ENCODE results near the gene MAN2A1.

Gene MAN2A1

DNA sequence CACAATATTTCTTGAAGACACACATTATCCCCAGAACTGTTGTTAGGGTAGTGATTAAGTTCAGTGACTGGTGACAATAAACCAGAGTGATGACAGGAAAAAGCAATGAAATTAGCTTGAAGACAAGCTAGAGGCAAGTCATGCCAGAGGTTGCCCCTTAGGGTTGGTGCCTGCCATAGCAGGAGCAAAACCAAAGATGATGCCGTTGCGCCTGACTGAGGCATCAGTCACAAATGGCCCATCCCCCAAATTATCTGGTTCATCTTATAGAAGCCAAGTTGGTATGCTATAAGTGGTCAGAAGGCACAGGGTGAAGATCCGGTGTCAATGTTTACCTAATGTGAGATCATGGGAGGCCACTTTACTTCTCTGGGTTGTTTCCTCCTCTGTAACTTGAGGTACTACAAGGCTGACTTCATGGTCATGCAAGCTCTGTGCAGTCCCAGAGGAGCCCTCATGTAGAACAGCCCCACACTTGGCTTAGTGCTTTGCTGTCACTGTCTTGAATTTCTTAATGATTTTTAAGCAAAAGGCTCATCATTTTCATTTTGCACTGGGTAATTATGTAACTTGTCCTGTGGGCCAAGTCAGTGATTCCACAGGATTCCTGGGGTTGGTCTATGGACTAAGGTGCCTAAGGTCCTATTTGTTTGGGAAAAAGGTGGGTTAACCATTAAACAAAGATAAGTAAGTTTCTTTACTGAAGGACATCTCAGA, 211.3 kb downstream of the MAN2A1 start:
- no peak for DNase-seq (ENCODE audit: low read depth)
- no peak overlapping the region for H3K4me3 ChIP-seq (ENCODE audit: low read depth, low read length)

DNA sequence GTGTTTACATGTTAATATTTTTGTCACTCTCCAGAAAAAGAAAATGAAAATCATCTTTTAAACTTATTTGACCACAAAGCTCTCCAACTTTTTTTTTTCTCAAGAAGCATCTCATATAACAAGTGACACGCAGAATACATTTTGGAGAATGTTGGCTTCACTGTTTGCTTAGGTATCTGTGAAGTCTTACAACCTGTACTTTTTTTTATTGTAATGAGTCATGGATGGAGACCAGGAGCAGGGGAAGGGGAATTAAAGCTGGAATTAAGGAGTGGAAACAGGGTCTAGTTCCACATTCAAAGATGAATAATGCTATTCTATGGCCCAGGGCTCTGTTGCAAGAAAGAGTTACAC, 211.9 kb downstream of the MAN2A1 start:
- no peak overlapping the region for H3K4me3 ChIP-seq (ENCODE audit: low read depth, low read length)
- no peak for DNase-seq (ENCODE audit: low read depth)
- TF ChIP-seq, protein P1, sequence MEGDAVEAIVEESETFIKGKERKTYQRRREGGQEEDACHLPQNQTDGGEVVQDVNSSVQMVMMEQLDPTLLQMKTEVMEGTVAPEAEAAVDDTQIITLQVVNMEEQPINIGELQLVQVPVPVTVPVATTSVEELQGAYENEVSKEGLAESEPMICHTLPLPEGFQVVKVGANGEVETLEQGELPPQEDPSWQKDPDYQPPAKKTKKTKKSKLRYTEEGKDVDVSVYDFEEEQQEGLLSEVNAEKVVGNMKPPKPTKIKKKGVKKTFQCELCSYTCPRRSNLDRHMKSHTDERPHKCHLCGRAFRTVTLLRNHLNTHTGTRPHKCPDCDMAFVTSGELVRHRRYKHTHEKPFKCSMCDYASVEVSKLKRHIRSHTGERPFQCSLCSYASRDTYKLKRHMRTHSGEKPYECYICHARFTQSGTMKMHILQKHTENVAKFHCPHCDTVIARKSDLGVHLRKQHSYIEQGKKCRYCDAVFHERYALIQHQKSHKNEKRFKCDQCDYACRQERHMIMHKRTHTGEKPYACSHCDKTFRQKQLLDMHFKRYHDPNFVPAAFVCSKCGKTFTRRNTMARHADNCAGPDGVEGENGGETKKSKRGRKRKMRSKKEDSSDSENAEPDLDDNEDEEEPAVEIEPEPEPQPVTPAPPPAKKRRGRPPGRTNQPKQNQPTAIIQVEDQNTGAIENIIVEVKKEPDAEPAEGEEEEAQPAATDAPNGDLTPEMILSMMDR (IDR thresholded peaks at IDR 0.05; ENCODE audit: low read depth, low read length, missing control alignments), result no peak

More for the DNA sequence above, 211.3 kb downstream of the MAN2A1 start:
- TF ChIP-seq, protein P1 (IDR thresholded peaks at IDR 0.05; ENCODE audit: low read depth, low read length, missing control alignments), result no peak

DNA sequence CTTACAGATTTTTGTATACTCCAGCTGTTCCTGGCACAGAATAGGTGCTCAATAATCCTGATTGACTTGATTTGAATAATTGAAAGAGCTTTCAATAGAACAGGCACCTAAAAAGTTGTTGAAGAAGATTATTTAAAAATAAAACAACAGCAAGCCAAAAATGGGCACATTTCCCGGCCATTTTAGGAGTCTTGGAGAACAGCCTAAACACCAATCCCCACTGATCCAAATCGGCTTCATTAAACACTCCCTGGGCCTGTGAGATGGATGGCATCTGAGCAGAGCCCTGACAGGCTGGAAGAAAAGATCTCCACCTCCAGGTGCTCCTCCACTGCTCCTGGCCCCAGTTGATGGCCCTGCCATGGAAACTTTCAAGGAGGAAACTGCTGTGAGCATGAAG, 213.3 kb downstream of the MAN2A1 start:
- no peak overlapping the region for H3K4me3 ChIP-seq (ENCODE audit: low read depth, low read length)
- DNase-seq (ENCODE audit: low read depth), result no peak
- TF ChIP-seq, protein P1 (IDR thresholded peaks at IDR 0.05; ENCODE audit: low read depth, low read length, missing control alignments), result no peak

DNA sequence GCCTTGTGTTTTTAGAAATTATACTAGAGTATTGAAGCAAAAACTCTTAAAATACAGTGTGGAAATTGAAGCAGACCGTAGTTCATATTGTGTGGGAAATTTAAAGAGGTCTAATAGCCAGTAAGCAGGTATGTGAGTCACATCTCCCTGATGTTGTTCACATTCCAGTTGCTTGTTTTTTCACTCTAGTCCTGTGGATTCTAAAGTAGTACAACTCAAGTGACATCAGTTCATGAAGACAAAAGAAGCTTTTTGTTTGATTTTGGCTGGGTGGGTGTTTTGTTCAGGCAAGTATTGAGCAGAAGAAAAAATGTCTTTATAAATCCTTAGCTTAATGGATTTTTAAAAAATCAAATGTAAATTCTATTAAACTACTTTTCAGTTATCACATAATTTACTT, 216.2 kb downstream of the MAN2A1 start:
- DNase-seq (ENCODE audit: low read depth), result no peak
- no peak overlapping the region for H3K4me3 ChIP-seq (ENCODE audit: low read depth, low read length)
- TF ChIP-seq, protein P1 (IDR thresholded peaks at IDR 0.05; ENCODE audit: low read depth, low read length, missing control alignments), result no peak

DNA sequence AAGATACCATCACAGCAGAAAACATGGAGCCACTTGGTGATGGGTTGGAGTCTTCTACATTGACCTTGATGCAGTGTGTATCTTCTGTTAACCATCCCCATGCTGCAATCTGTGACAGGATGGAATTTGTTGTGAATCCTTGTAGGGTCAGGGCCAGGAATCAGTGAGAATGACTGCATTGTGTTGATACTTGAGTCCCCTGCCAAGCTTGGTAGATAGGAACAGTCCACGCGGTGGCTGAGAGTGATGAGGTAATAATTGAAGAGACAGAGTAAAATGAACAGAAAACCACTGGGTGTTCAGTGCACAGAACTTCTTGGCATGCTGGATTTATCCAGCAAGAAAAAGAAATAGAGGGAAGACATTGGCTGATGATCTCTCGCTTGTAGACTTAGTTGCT, 217.5 kb downstream of the MAN2A1 start:
- no peak for DNase-seq (ENCODE audit: low read depth)
- TF ChIP-seq, protein P1 (IDR thresholded peaks at IDR 0.05; ENCODE audit: low read depth, low read length, missing control alignments), result no peak
- no peak overlapping the region for H3K4me3 ChIP-seq (ENCODE audit: low read depth, low read length)

DNA sequence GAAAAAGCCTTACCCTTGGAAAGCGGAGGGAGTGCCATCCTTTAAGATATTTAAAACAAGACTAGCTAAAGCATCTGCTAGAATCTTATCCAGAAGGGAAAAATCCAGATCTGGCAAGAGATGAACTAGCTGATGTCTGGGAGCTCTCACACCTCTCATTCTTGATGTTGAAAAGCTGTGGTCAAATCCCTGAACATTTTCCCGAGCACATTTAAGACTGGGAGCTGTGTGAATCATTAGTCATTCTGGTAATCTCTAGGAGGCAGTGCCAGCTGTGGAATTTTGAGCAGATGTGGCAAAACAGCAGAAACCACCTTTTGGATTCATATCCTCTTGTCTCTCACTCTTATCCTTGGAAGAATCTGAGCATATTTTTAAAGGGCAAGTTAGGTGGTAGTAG, 218.0 kb downstream of the MAN2A1 start:
- H3K4me3 ChIP-seq (ENCODE audit: low read depth, low read length), result no peak overlapping the region
- TF ChIP-seq, protein P1 (IDR thresholded peaks at IDR 0.05; ENCODE audit: low read depth, low read length, missing control alignments), result no peak
- DNase-seq (ENCODE audit: low read depth), result no peak

DNA sequence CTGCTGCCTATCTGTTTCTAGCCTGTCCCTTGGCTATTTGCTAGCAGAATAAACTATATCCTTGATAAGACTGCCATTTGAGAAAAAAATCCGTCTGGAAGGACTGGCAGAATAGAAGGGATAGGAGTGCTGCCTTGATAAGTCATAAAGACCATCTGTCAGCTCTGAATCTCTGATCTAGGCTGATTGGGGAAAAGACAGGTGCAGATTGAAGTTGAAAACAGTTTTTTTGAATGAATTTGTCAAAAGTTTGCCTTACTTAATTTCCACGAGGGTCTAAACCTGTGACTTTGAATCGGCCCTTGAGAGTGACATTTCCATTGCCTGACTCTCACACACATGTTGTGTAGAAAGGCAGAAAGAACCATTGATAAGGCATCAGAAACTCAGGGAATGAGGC, 218.6 kb downstream of the MAN2A1 start:
- no peak for DNase-seq (ENCODE audit: low read depth)
- H3K4me3 ChIP-seq (ENCODE audit: low read depth, low read length), result no peak overlapping the region
- TF ChIP-seq, protein P1 (IDR thresholded peaks at IDR 0.05; ENCODE audit: low read depth, low read length, missing control alignments), result no peak
